Endothelial cell of umbilical vein (primary cell): ENCODE measurements around the gene PTTG1IP.

ENCODE experiments used
- EZH2 ChIP-seq: IDR thresholded peaks from 2 replicates; pipeline ENCODE4 v1.6.1; 2012; ENCODE audit warnings: borderline replicate concordance, low read depth, mild to moderate bottlenecking, moderate library complexity, low read length, inconsistent platforms; ENCODE audit not compliant: severe bottlenecking
- FOS ChIP-seq: IDR thresholded peaks from 2 replicates; pipeline ENCODE4 v1.6.1; 2011; ENCODE audit warnings: mild to moderate bottlenecking, low read length, moderate library complexity, borderline replicate concordance; ENCODE audit not compliant: insufficient read depth
- GATA2 ChIP-seq: IDR thresholded peaks from 2 replicates; pipeline ENCODE4 v1.7.0; 2011; ENCODE audit warnings: low read depth, mild to moderate bottlenecking, moderate library complexity, mixed read lengths, low read length; ENCODE audit not compliant: insufficient read length, insufficient read depth
- JUN ChIP-seq: IDR thresholded peaks from 2 replicates; pipeline ENCODE4 v1.6.1; 2011; ENCODE audit warnings: borderline replicate concordance, low read depth; ENCODE audit not compliant: insufficient read length, insufficient read depth
- MYC ChIP-seq: IDR thresholded peaks from one replicate; pipeline ENCODE4 v1.6.1; 2011; ENCODE audit warnings: mild to moderate bottlenecking, low read depth, low read length
- POLR2A ChIP-seq: IDR thresholded peaks from 2 replicates; pipeline ENCODE4 v1.6.1; 2012; ENCODE audit warnings: low read depth, mild to moderate bottlenecking, control low read depth, low read length
- POLR2AphosphoS5 ChIP-seq: IDR thresholded peaks from 2 replicates; pipeline ENCODE4 v1.6.1; 2012; ENCODE audit warnings: low read depth, mild to moderate bottlenecking, control low read depth, low read length, moderate library complexity; ENCODE audit not compliant: insufficient read depth
- TF ChIP-seq, protein P1 (sequence below), 2 donors: IDR thresholded peaks; 1 replicate in 1 of 2; 2 replicates in 1 of 2; pipeline ENCODE4 v1.5.1; 2011; ENCODE audit warnings: low read length in 2 of 2, mild to moderate bottlenecking in 2 of 2, moderate library complexity in 2 of 2, control low read depth in 1 of 2, inconsistent platforms in 1 of 2, low read depth in 1 of 2; ENCODE audit not compliant: insufficient read depth in 1 of 2; ENCODE audit errors: extremely low read depth in 1 of 2
- TF ChIP-seq, protein P2 (sequence below): IDR thresholded peaks from 2 replicates; pipeline ENCODE4 v1.6.1; 2011; ENCODE audit not compliant: insufficient read depth, insufficient read length

DNA sequence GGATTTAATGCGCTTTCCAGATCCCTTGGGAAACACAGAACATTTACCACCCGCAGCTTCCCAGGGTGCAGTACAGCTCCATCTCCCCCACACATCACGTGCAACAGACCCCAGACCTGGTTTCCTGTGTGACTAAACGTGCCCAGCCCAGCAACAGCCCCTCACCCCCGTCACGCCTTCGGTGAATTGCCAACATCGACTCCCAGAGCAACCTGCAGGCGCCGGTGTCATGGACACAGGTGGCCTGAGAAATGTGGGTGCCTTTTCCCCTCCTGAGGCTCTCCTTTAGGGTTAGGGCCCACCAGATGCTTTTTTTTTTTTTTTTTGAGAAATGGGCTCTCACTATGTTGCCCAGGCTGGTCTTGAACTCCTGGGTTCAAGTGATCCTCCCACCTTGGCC lies 31.4 kb downstream of the PTTG1IP start:
- no peak for TF ChIP-seq EZH2
- TF ChIP-seq, protein P1, sequence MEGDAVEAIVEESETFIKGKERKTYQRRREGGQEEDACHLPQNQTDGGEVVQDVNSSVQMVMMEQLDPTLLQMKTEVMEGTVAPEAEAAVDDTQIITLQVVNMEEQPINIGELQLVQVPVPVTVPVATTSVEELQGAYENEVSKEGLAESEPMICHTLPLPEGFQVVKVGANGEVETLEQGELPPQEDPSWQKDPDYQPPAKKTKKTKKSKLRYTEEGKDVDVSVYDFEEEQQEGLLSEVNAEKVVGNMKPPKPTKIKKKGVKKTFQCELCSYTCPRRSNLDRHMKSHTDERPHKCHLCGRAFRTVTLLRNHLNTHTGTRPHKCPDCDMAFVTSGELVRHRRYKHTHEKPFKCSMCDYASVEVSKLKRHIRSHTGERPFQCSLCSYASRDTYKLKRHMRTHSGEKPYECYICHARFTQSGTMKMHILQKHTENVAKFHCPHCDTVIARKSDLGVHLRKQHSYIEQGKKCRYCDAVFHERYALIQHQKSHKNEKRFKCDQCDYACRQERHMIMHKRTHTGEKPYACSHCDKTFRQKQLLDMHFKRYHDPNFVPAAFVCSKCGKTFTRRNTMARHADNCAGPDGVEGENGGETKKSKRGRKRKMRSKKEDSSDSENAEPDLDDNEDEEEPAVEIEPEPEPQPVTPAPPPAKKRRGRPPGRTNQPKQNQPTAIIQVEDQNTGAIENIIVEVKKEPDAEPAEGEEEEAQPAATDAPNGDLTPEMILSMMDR (IDR thresholded peaks at IDR 0.05; ENCODE audit: extremely low read depth in 1 of 2, insufficient read depth in 1 of 2, low read depth in 1 of 2, low read length in 2 of 2): no peak
- no peak for TF ChIP-seq POLR2AphosphoS5
- TF ChIP-seq, protein P2, sequence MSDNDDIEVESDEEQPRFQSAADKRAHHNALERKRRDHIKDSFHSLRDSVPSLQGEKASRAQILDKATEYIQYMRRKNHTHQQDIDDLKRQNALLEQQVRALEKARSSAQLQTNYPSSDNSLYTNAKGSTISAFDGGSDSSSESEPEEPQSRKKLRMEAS: no peak
- TF ChIP-seq POLR2A: no peak
- no peak for TF ChIP-seq JUN
- TF ChIP-seq GATA2: no peak
- TF ChIP-seq FOS: no peak
- TF ChIP-seq MYC: no peak
